ENCODE measurements around the gene CACNG4.
"Not testable (repeated sequence)": the region's sequence is repeated elsewhere in the genome, so short reads cannot be mapped to it uniquely, and the experiment has no call there.

The CACNG4 gene

DNA sequence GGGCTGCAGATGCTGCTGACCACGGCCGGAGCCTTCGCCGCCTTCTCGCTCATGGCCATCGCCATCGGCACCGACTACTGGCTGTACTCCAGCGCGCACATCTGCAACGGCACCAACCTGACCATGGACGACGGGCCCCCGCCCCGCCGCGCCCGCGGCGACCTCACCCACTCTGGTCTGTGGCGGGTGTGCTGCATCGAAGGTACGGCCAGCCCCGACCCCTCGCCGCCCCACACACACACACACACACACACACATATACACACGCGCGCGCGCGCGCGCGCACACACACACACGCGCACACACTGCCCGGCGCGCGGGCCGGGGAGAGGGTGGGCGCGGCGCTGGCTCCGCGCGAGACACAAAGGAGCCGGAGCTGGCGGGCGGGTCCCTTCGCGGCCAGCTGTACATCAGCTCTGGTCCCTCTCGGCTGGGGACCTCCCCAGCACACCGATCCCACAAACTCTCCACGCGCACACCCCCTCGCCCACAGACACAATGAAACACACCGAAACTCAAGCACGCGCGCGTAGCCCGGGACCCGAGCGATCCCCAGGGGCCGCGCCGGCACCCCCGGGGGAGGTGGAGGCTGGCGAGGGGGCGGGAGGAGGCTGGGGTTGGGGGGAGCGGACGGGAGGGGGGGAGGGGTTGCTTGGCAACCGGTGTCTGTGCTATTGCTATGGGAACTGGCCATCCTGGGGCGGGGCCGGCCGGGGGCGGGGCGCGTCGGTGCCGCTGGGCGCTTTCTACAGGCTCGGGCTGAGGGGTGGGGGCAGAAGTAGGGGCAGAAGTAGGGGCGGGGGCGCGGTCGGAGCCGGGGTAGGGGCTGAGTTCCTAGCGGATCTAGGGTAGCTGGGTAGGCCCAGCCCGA lies 658 bp downstream of the CACNG4 start:
- peak; percentile 26 for DNase-seq
- H3K4me1 Mint-ChIP-seq: peaks cover 5% of the 10 kb centered on the region

DNA sequence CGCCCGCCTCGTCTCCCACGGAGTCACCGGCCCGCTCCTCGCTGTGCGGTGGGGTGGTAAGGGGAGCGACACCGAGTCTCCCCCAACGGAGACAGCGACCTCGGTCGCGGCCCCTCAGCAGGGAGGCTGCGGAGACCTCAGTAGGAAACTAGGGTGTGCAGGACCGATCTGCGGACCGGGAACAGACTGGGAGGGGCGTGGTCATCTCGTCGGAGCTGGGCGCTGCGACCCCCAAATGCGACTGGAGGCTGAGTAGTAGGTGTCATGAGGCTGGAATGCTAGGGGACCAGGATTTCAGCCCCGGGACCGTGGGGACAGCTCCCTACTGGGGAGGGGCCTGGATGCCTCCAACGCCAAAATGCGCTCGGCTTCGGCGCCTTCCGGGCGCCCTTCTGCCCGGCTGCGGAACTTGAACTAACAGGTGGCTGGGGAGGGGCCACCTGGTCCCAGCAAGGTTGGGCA lies 1.3 kb downstream of the CACNG4 start:
- Mint-ChIP-seq H3K36me3 (ENCODE audit: low read depth) (no peaks in the 10 kb centered on the region), H3K27me3 (peaks cover 72% of the 10 kb centered on the region), H3K4me1 (peaks cover 5% of the 10 kb centered on the region), H3K9me3 (no peaks in the 10 kb centered on the region), H3K27ac (no peak overlapping the region), H3K4me3 (peak overlapping the region; percentile 36)
- no peak for ATAC-seq
- DNase-seq: peak; percentile 14

More for the DNA sequence above, 658 bp downstream of the CACNG4 start:
- ATAC-seq: peak; percentile 10
- H3K9me3 Mint-ChIP-seq: no peaks in the 10 kb centered on the region
- peaks cover 68% of the 10 kb centered on the region for H3K27me3 Mint-ChIP-seq
- no peaks in the 10 kb centered on the region for H3K36me3 Mint-ChIP-seq (ENCODE audit: low read depth)
- peak overlapping the region; percentile 57 for H3K4me3 Mint-ChIP-seq
- no peak overlapping the region for H3K27ac Mint-ChIP-seq

DNA sequence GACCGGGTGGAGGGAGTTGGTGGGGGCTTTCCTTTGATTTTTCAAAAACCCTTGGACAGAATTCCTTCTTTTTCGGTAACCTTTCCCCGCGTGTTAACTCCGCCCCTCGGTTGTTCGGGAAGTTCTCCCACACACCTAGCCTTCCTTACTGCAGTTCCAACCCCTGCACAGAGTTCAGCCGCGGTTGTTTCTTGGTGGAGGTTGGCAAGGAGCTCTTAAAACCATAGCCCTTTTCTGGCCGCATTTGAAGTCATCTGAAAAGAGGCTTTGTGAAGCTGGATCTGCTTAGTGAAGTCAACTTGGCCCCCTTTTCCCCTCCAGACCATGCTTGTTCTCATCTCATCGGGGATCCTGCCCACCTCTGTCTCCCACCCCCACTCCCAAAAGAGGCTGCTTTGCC lies 1.8 kb downstream of the CACNG4 start:
- Mint-ChIP-seq H3K9me3 (no peaks in the 10 kb centered on the region), H3K27me3 (peaks cover 73% of the 10 kb centered on the region), H3K36me3 (ENCODE audit: low read depth) (no peaks in the 10 kb centered on the region), H3K4me1 (peaks cover 5% of the 10 kb centered on the region), H3K27ac (no peak overlapping the region), H3K4me3 (peak overlapping the region; percentile 49)
- DNase-seq (no peak), ATAC-seq (no peak)

DNA sequence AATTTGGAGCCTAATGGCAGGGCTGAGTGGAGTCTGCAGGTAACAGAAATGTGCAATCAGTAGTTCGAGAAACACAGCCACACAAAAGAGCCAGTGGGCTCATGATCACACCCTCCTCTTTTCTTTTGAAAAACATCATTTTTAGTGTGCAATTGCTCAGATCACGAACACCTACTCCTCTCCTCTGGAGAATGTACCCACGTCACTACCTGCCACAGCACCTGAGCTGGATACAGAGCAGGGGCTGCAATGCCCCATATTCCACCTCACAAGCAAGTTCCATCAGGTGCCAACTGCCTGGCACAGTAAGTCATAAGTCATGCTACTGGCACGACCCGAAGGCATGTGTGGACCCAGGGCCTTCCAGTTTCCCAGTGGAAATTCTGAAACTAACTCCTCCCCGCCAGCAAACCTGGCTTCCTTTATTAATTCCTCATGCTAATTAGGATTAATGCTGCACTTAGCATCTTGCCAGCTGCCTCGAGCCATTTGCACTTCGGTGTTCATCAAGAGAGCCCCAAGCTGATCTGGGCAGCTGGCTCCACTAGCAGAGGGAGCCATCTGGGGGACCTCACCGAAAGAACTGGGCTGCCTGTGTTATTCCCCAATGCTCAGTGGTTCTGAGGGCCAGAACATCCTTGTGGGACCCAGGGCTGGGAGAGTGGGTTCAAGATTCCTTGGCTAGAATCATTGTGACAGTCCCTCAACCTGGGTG lies 2.4 kb downstream of the CACNG4 start:
- Mint-ChIP-seq H3K27ac (no peak overlapping the region), H3K9me3 (no peaks in the 10 kb centered on the region)

DNA sequence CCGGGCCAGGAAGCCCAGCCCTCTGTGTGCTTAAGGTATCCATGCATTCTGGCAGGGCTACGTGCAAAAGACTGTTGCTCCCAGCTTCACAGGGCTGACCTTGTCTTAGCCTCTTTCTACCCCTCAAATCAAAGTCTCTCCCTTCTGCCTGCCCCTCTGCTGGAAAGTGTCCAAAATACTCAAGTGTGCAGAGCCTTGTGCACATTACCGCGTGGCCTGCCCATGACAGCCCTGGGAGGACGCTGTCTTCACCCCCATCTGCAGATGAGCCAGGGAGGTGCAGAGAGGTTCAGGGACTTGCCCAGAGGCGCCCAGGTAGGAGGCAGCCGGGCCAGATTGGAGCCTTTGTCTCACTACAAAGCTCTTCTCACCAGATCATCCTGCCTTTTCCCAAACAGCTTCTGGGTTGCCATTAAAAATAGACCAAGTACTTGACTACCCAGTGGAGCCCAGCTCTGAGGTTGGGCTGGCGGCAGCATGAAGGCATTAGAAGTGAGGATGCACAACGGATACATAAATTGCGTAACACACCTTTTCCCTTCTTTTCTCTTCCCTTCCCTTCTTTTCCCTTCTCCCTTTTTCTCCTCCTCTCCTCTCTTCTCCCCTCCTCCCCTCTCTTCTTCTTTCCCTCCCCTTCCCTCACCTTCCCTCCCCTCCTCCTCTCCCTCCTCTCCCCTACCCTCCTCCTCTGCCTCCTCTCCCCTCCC lies 3.5 kb downstream of the CACNG4 start:
- DNase-seq: no peak
- Mint-ChIP-seq H3K36me3 (ENCODE audit: low read depth) (no peaks in the 10 kb centered on the region), H3K4me3 (no peak overlapping the region), H3K27ac (no peak overlapping the region), H3K27me3 (peaks cover 67% of the 10 kb centered on the region), H3K9me3 (no peaks in the 10 kb centered on the region), H3K4me1 (peaks cover 5% of the 10 kb centered on the region)
- ATAC-seq: no peak

More for the DNA sequence above, 2.4 kb downstream of the CACNG4 start:
- Mint-ChIP-seq H3K36me3 (ENCODE audit: low read depth) (no peaks in the 10 kb centered on the region), H3K4me3 (no peak overlapping the region), H3K27me3 (peaks cover 78% of the 10 kb centered on the region), H3K4me1 (peaks cover 5% of the 10 kb centered on the region)
- DNase-seq (no peak), ATAC-seq (no peak)

DNA sequence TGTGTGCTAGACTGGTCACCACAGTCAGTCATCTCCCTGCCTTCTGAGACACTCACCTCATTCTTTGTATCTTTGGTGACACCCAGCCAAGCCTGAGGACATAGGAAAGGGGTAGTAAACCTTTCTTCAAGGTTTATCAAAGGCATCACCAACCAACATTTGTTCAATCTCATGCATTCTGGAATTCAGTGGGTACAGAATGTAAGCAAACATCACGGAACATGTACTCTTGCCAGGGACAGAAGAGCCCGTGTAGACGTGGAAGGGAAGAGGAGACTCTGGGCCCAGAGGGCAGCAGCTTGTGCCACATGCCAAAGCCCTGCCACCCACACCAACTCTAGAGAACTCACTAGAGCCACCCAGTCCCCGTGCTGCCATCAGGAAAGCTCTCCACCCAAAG lies 4.4 kb downstream of the CACNG4 start:
- Mint-ChIP-seq H3K9me3 (no peaks in the 10 kb centered on the region), H3K36me3 (ENCODE audit: low read depth) (no peaks in the 10 kb centered on the region), H3K27ac (no peak overlapping the region), H3K4me1 (peaks cover 5% of the 10 kb centered on the region), H3K27me3 (peaks cover 61% of the 10 kb centered on the region), H3K4me3 (no peak overlapping the region)
- no peak for DNase-seq
- no peak for ATAC-seq

DNA sequence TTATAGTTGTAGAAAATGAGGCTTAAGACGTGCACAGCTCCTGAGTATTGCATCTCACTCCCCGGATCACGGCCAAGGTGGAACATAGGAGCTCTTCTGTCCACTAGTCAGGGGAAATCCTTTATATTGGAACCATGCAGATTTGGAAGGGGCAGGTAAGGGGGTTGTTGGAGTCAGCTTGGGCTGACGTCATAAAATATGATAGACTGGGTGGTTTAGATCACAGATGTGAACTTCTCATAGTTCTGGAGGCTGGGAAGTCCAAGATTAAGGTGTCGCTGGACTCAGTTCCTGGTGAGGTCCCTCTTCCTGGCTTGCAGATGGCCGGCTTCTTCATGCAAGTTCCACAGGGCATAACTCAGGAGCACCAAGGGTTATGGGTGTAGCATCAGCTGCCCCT lies 5.6 kb downstream of the CACNG4 start:
- Mint-ChIP-seq H3K9me3 (no peaks in the 10 kb centered on the region), H3K27me3 (peaks cover 56% of the 10 kb centered on the region), H3K36me3 (ENCODE audit: low read depth) (no peaks in the 10 kb centered on the region), H3K27ac (no peak overlapping the region), H3K4me3 (no peak overlapping the region), H3K4me1 (peaks cover 5% of the 10 kb centered on the region)
- DNase-seq: no peak
- no peak for ATAC-seq

DNA sequence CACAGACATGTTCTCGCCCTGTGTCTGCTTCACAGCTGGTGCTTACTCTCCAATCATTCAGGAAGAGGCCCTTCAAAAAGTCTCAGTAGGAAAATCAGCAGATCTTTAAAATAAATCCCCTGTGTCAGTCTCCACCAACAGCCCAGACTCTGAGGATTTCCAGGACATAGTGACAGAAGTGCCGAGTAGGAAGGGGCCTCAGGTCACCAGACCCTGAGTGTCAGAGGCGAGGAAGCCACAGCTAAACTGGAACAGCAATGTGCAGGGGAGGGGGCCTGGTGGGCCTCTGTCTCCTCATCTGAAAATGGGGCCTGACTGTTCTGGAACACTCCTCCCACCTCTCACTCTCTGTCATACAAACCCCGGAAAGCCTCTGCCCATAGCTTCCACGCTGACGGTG lies 6.3 kb downstream of the CACNG4 start:
- no peaks in the 10 kb centered on the region for H3K36me3 Mint-ChIP-seq (ENCODE audit: low read depth)
- H3K4me1 Mint-ChIP-seq: peaks cover 4% of the 10 kb centered on the region
- peaks cover 57% of the 10 kb centered on the region for H3K27me3 Mint-ChIP-seq
- no peak for DNase-seq
- no peak overlapping the region for H3K27ac Mint-ChIP-seq
- ATAC-seq: no peak
- no peak overlapping the region for H3K4me3 Mint-ChIP-seq
- no peaks in the 10 kb centered on the region for H3K9me3 Mint-ChIP-seq

DNA sequence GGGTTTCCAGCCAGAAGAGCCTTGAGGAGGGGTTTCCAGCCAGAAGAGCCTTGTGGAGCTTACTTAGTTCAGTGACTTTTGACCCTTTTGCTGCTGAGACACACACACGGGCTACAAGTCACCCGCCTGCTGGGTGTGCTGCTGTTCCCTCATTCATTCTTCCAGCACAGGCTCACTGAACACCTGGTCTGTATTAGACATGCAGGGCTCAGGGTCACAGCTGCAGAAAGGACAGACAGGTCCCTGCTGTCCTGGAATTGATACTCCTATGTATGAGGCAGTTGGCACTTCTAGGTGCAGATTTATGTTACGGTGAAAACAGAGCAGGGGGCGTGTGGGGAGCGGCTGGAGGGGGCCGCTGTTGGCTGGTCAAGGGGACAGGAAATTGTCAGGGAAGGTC lies 6.8 kb downstream of the CACNG4 start:
- Mint-ChIP-seq H3K36me3 (ENCODE audit: low read depth) (no peaks in the 10 kb centered on the region), H3K27ac (no peak overlapping the region), H3K9me3 (no peaks in the 10 kb centered on the region), H3K4me1 (peaks cover 2% of the 10 kb centered on the region), H3K27me3 (peaks cover 58% of the 10 kb centered on the region), H3K4me3 (no peak overlapping the region)
- ATAC-seq: no peak
- no peak for DNase-seq

DNA sequence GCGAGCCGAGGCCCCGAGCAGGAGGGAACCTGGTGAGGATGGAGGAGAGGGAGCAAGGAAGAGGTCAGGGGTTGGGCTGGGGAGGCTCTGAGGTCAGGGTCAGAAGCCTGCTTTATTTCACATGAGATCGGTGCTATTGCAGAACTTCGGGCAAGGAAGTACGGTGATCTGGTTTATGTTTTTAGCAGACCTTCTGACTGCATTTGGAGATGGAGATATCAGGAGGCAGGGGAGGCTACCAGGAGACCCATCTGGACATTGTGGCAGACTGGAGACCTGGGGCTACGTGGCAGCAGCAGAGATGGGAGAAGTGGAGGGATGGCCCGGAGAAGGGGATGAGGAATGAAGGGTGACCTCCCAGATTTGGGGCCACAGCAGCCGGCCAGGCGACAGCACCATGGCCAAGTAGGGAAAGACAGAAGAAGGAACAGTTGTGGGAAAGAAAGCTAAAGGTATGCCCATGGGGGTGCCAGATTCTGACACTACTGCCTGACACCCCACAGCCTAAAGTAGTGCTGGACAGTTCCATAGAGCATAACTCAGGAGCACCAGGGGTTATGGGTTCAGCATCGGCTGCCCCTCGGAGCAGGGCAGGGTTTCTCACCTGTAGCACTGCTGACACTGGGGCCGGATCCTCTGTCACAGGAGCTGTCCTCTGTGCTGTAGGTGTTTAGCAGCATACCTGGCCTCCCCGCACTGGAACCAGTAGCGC lies 7.4 kb downstream of the CACNG4 start:
- ATAC-seq: no peak
- H3K4me1 Mint-ChIP-seq: no peaks in the 10 kb centered on the region
- H3K27me3 Mint-ChIP-seq: peaks cover 57% of the 10 kb centered on the region
- no peak for DNase-seq
- H3K36me3 Mint-ChIP-seq (ENCODE audit: low read depth): no peaks in the 10 kb centered on the region
- H3K9me3 Mint-ChIP-seq: no peaks in the 10 kb centered on the region
- H3K27ac Mint-ChIP-seq: no peak overlapping the region
- H3K4me3 Mint-ChIP-seq: no peak overlapping the region

DNA sequence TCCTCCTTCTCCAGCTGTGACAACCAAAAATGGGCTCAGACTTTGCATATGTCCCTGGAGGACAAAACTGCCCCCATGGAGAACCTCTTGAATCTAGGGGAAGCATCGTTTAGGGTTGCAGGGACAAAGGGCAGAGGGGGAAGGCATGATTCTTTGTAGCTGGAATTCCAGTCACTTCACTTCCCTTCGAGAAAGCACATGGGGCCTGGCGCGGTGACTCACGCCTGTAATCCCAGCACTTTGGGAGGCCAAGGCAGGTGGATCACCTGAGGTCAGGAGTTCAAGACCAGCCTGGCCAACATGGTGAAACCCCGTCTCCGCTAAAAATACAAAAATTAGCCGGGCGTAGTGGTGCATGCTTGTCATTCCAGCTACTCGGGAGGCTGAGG lies 7.9 kb downstream of the CACNG4 start:
- not testable (repeated sequence) for H3K36me3 Mint-ChIP-seq (ENCODE audit: low read depth)

DNA sequence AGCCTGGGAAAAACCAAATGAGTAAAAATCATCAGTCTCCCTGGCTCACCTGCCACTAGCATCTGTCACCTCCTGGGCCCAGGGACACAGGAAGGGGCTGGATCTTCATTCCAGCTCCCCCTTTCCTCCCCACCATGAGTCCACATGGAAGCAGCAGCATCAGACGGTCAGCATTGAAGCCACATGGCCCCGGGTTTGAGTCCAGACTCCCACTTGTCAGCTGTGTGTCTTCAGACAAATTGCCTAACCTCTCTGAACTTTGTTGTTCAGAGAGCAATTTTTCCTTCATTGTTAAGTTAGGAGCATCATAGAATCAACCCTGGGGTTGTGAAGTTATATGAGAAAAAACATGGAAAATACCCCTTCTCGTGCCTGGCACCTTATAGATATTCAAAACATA lies 10.7 kb downstream of the CACNG4 start:
- Mint-ChIP-seq H3K9me3 (no peaks in the 10 kb centered on the region), H3K36me3 (ENCODE audit: low read depth) (no peaks in the 10 kb centered on the region), H3K27ac (no peak overlapping the region), H3K27me3 (peaks cover 51% of the 10 kb centered on the region), H3K4me1 (no peaks in the 10 kb centered on the region), H3K4me3 (no peak overlapping the region)
- ATAC-seq: no peak
- DNase-seq: no peak

More for the DNA sequence above, 7.9 kb downstream of the CACNG4 start:
- H3K9me3 Mint-ChIP-seq, H3K4me3 Mint-ChIP-seq, DNase-seq, ATAC-seq, H3K27ac Mint-ChIP-seq, H3K4me1 Mint-ChIP-seq: not testable (repeated sequence)
- peaks cover 56% of the 10 kb centered on the region for H3K27me3 Mint-ChIP-seq

DNA sequence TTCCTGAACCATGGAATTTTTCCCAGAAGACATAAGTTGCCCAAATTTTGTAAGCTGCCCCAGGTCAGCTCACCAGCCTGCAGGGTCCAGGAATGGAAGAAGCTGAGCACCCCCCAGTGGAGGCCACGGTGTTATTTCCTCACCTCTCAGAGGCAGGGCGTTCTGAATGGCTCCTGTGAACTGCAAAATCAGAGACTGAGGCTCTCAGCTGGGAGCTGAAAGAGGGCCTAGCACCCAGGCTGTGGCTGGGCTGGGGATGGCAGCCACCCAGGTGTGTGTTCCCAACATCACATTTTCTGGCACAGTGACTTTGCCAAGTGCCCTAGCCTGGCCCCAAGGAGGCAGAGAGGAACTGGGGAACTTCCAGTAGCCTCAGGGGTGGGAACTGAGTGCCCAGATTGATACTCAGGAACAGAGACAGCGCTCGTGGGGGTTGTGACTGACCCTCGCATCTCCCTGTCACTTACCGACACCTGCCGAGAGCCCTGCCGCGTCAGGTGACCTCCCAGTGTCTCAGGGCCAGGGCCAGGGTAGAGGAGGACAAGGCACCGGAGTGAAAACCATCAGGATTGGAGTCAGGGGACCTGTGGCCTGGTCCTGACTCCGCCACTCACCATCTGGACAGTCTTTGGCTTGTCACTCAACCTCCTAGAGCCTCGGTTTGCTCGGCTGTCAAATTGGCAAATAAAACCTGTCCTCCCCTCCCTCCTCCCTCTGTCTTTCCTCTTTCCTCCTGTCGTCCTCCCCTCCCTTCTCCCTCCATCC lies 11.3 kb downstream of the CACNG4 start:
- H3K36me3 Mint-ChIP-seq (ENCODE audit: low read depth): no peaks in the 10 kb centered on the region

DNA sequence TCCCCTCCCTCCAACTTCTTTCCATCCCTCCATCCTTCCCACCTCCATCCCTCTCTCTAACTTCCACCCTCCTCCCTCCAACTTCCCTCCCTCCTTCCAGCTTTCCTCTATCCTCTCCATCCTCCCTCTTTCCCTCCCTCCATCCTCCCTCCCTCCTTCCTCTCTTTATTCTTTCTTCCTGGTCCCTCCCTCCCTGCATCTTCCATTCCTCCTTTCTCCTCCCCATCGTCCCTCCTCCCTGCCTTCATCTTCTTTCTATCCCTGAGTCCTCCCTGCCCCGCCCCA lies 11.8 kb downstream of the CACNG4 start:
- no peaks in the 10 kb centered on the region for H3K9me3 Mint-ChIP-seq
- no peak overlapping the region for H3K27ac Mint-ChIP-seq
- DNase-seq: no peak
- no peak for ATAC-seq
- no peaks in the 10 kb centered on the region for H3K4me1 Mint-ChIP-seq
- peaks cover 42% of the 10 kb centered on the region for H3K27me3 Mint-ChIP-seq
- H3K4me3 Mint-ChIP-seq: no peak overlapping the region
- no peaks in the 10 kb centered on the region for H3K36me3 Mint-ChIP-seq (ENCODE audit: low read depth)

More for the DNA sequence above, 11.3 kb downstream of the CACNG4 start:
- ATAC-seq: peak; percentile 23
- Mint-ChIP-seq H3K4me3 (no peak overlapping the region), H3K4me1 (no peaks in the 10 kb centered on the region), H3K27me3 (peaks cover 45% of the 10 kb centered on the region), H3K9me3 (no peaks in the 10 kb centered on the region), H3K27ac (no peak overlapping the region)
- peak; percentile 9 for DNase-seq

Measured in activated naive CD8-positive, alpha-beta T cell treated with anti-CD3 and anti-CD28 coated beads, Interleukin-2, amount 50 U/mL, for 24 hours (primary cell).